Heart left ventricle (tissue), 13 donors: ENCODE data around the gene CLSTN2.

ENCODE experiments used
- CTCF ChIP-seq, 12 donors: fragments of 200-600 bp; sonication (generic) in 4 of 12; IDR thresholded peaks; one replicate each; pipeline versions ENCODE4 v1.5.0 to v1.8.0; 2018 to 2022; ENCODE audit warnings: antibody characterized with exemption in 12 of 12, mild to moderate bottlenecking in 5 of 12
- POLR2A ChIP-seq, 2 donors: fragments of 450-650 bp; IDR thresholded peaks; one replicate each; pipeline ENCODE4 v1.6.1; 2017; ENCODE audit warnings: antibody characterized with exemption in 2 of 2, mild to moderate bottlenecking in 2 of 2, moderate library complexity in 2 of 2
- donor health status: ischemic (EF 13 %, LVEDD 7.1; RV severe dilation, severe dysfunction).
- donor health status: DM: no; HTN: yes; CAD: no.
- donor health status: DM: no; HTN: no; CAD: no.
- donor health status: ischemic (EF 25% LVEDD 6.9; RV normal size, moderate dysfunction).
- donor health status: ischemic (EF 25% LVEDD 5.7; RV mildly dilated, moderate dysfunction).
- donor health status: ischemic (EF 35%, LVEDD 5.7; RV mildly dilated, moderate dysfunction).
- donor health status: nonischemic (EF 11% LVEDD 7.7; RV severe dilation, severe dysfunction).
- donor health status: DM: yes; HTN: yes; CAD: no.
- donor health status: PGD.
- donor health status: ischemic (EF 29% LVEDD 5.4; RV normal size, mild dysfunction).
- donor health status: nonischemic (EF 23%, LVEDD 6.1; RV moderate dilation, normal function).

GRCh38 chr3:140018556-140018955 is 83.6 kb downstream of the CLSTN2 start:
- TF ChIP-seq CTCF (IDR thresholded peaks at IDR 0.05) (no peak), POLR2A (IDR thresholded peaks at IDR 0.05) (no peak)
